ENCODE results near the gene ZNF771. TPM values are rescaled to one million over a fixed set of nuclear protein-coding genes. Genes with fewer than 3 reads are reported as not detected.
A peak's percentile ranks its signal among the peaks of the same experiment; 100 is the strongest.

Gene ZNF771
- total RNA-seq, 1 experiment from 2014 or later, result 11.3 TPM

DNA sequence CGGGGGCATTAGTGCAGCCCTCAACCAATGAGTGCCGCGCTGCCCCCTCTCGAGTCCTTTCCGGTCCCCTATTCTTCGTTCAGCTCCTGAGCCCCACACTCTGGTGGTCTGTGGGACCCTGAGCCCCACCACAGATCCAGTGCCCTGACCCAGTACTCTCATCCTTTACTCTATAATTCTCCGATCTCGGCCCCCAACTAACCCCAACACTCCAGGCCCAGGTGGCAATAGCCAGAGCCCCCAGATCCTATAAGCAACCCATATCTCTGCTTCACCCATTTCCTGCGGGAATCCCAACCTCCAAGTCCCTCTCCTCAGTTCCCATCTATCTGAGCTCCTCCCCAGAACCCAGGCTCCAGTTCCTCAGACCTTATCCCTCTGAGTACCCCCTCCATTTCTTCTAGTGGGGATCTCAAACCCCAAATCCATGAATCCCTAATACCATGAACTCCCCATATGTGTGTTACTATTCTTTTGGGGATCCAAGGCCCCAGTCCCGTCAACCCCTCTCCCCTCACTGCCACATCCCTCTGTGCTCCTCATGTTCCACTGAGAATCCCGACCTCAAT is 36.1 kb upstream of the ZNF771 start:
- CTCF ChIA-PET, result interaction anchor here (0.5 to 2.2 kb wide), 13 partner anchors 12 to 306 kb away, joined by 3 to 21 read pairs (median 4); partner anchors contain the start of genes ALDOA, CD2BP2, DCTPP1 and ZNF48
- Mint-ChIP-seq H3K27me3 (ENCODE audit: unreplicated experiment) (peaks cover 14% of the 10 kb centered on the region), H3K4me1 (ENCODE audit: low read depth, unreplicated experiment) (peaks cover 44% of the 10 kb centered on the region), H3K9me3 (ENCODE audit: low read depth, unreplicated experiment) (no peaks in the 10 kb centered on the region), H3K36me3 (ENCODE audit: insufficient read depth, unreplicated experiment) (peaks cover 48% of the 10 kb centered on the region), H3K27ac (ENCODE audit: unreplicated experiment) (peak overlapping the region; percentile 99), H3K4me3 (ENCODE audit: low read depth, unreplicated experiment) (peak overlapping the region; percentile 86)
- TF ChIP-seq, protein P1, sequence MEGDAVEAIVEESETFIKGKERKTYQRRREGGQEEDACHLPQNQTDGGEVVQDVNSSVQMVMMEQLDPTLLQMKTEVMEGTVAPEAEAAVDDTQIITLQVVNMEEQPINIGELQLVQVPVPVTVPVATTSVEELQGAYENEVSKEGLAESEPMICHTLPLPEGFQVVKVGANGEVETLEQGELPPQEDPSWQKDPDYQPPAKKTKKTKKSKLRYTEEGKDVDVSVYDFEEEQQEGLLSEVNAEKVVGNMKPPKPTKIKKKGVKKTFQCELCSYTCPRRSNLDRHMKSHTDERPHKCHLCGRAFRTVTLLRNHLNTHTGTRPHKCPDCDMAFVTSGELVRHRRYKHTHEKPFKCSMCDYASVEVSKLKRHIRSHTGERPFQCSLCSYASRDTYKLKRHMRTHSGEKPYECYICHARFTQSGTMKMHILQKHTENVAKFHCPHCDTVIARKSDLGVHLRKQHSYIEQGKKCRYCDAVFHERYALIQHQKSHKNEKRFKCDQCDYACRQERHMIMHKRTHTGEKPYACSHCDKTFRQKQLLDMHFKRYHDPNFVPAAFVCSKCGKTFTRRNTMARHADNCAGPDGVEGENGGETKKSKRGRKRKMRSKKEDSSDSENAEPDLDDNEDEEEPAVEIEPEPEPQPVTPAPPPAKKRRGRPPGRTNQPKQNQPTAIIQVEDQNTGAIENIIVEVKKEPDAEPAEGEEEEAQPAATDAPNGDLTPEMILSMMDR (IDR thresholded peaks at IDR 0.05; ENCODE audit: unreplicated experiment), result no peak
- no peak for DNase-seq
- TSS peak; percentile 96 for BruUV-seq (replicated peaks)
- intact Hi-C loops (cut with micrococcal nuclease; ENCODE audit: unreplicated experiment), result loop anchor here (2.0 kb wide), 1 partner anchor 17 kb away; the partner anchor contains the start of gene CD2BP2

DNA sequence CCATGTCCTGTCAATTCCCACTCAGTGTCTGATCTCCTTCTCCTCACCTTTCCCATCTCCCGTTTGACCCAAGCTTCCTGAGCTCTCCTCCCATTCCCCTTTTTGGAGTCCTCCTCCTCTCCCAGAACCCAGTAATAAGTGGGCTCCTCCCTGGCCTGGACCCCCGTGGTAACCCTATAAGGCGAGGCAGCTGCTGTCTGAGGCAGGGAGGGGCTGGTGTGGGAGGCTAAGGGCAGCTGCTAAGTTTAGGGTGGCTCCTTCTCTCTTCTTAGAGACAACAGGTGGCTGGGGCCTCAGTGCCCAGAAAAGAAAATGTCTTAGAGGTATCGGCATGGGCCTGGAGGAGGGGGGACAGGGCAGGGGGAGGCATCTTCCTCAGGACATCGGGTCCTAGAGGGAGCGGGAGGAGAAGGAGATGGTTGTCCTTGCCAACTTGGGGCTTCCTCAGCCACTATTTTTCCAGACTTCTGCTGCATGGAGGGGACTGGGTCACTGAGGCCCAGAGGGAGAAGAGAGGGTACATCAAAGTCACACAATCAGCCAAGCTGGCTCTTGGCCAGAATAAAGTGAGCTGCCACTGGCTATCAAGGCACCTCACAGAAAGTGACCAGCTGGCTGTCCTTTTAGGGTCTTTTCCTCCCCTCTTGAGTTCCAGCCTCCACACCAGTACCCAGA is 35.2 kb upstream of the ZNF771 start:
- intact Hi-C loops (cut with micrococcal nuclease; ENCODE audit: unreplicated experiment), result no loop called here
- H3K36me3 Mint-ChIP-seq (ENCODE audit: insufficient read depth, unreplicated experiment), result peaks cover 48% of the 10 kb centered on the region
- DNase-seq, result no peak

DNA sequence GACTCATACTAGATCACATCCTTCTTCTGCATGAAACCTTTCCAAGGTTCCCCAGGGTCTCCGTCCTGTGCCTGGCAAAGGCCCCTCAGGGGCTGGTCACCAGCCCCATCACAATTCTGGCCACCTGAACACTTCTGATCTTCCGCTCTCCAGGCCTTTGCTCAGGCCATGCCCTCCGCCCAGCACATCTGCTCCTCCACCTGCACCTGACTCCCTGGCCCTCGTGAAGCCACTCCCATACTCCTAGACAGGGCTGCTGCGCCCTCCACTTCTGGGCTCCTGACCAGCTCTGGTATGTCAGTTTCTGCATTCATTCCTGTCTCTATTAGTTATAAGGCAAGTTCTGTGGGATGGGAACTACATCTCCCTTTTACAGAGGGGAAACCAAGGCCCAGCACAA is 34.7 kb upstream of the ZNF771 start:
- Mint-ChIP-seq H3K27me3 (ENCODE audit: unreplicated experiment) (peaks cover 14% of the 10 kb centered on the region), H3K27ac (ENCODE audit: unreplicated experiment) (no peak overlapping the region), H3K4me1 (ENCODE audit: low read depth, unreplicated experiment) (peaks cover 40% of the 10 kb centered on the region), H3K9me3 (ENCODE audit: low read depth, unreplicated experiment) (no peaks in the 10 kb centered on the region), H3K4me3 (ENCODE audit: low read depth, unreplicated experiment) (no peak overlapping the region), H3K36me3 (ENCODE audit: insufficient read depth, unreplicated experiment) (peaks cover 49% of the 10 kb centered on the region)
- TF ChIP-seq, protein P1 (IDR thresholded peaks at IDR 0.05; ENCODE audit: unreplicated experiment), result no peak
- DNase-seq, result no peak
- BruUV-seq (replicated peaks), result no TSS peak
- intact Hi-C loops (cut with micrococcal nuclease; ENCODE audit: unreplicated experiment), result no loop called here
- CTCF ChIA-PET, result interaction anchor here (0.7 kb wide), 1 partner anchor 205 kb away, joined by 4 read pairs; no protein-coding TSS in a partner anchor

More for the DNA sequence above, 35.2 kb upstream of the ZNF771 start:
- Mint-ChIP-seq H3K9me3 (ENCODE audit: low read depth, unreplicated experiment) (no peaks in the 10 kb centered on the region), H3K27ac (ENCODE audit: unreplicated experiment) (peak overlapping the region; percentile 99), H3K27me3 (ENCODE audit: unreplicated experiment) (peaks cover 14% of the 10 kb centered on the region), H3K4me1 (ENCODE audit: low read depth, unreplicated experiment) (peaks cover 40% of the 10 kb centered on the region), H3K4me3 (ENCODE audit: low read depth, unreplicated experiment) (peak overlapping the region; percentile 86)
- CTCF ChIA-PET, result interaction anchor here (0.5 to 2.2 kb wide), 3 partner anchors 37 to 237 kb away, joined by 3 to 21 read pairs (median 5); no protein-coding TSS in a partner anchor
- BruUV-seq (replicated peaks), result no TSS peak
- TF ChIP-seq, protein P1 (IDR thresholded peaks at IDR 0.05; ENCODE audit: unreplicated experiment), result no peak

DNA sequence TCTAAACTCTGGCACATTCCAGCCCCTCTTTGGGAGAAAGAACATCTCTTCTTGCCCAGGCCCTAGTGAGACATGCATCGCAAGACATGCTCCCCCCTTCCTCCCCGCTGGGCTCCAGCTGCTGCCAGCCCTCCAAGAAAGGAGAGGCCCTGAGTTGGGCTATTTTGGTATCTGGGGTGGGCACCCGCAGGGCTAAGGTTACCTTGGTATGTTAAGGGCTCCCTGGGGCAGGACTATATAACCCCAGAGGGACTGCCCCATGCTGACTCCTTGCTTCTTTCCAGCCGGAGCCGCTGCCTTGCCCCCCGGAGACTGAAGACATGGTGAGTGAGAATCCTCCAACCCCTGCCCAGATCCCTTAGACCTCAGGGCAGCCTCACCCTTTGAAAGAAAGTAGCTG is 32.9 kb upstream of the ZNF771 start, which contains the start of gene MYL11:
Gene MYL11, plus strand, starts transcription at position 265 of the 400 bp plus-strand sequence. Its CDS starts 56 bp downstream, at position 321.
- no peak within 1 kb of the TSS for H3K27ac Mint-ChIP-seq (ENCODE audit: unreplicated experiment)
- DNase-seq, result no peak
- no TSS peak for BruUV-seq (replicated peaks)
- H3K36me3 Mint-ChIP-seq (ENCODE audit: insufficient read depth, unreplicated experiment), result peaks cover 48% of the 10 kb centered on the region
- no peak within 1 kb of the TSS for H3K4me3 Mint-ChIP-seq (ENCODE audit: low read depth, unreplicated experiment)
- TF ChIP-seq, protein P1 (IDR thresholded peaks at IDR 0.05; ENCODE audit: unreplicated experiment), result no peak
- peaks cover 38% of the 10 kb centered on the region for H3K4me1 Mint-ChIP-seq (ENCODE audit: low read depth, unreplicated experiment)
- peaks cover 14% of the 10 kb centered on the region for H3K27me3 Mint-ChIP-seq (ENCODE audit: unreplicated experiment)
- CTCF ChIA-PET, result no interaction called here
- intact Hi-C loops (cut with micrococcal nuclease; ENCODE audit: unreplicated experiment), result no loop called here
- H3K9me3 Mint-ChIP-seq (ENCODE audit: low read depth, unreplicated experiment), result no peaks in the 10 kb centered on the region

Measured in Calu3 (cell line).